ENCODE results near the gene ACTL10.

Gene ACTL10

DNA sequence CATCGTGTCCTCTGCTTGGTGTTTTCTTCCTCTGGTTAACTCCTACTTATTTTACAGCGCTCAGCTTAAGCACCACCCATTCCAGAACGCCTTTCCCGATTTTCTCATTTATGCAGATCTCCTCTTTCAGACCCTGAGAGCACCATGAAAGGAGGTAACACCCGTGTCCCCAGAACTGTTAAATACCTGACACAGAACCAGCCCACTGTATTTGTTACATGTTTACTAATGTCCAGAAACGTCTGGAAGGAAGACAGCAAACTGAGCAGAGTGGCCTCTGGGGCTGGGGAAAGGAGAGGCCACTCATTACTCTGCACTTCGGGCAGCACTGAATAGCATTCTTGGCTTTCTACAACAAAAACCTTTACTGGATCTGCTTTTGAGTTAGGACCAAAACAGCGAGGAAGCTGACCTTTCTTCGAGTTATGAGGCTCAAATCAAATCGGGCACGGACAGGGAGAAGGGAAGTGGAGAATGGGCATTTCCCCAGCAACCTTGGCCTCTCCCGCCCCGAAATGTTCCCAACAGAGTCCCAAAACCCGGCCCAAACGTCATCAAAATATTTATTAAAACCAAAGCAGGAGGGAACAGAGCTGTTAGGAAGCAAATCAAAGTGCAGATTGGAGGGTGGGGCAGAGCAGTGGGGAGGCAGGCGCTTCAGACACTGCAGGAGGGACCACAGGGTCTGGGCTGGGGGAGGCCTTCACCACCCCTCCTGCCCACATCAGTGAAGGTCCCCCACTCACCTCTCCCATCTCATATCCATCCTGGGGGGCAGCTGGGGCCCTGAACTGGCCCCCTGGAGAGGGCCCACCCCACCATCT lies 8.6 kb downstream of the ACTL10 start:
- TF ChIP-seq CTCF (IDR thresholded peaks at IDR 0.05; ENCODE audit: low read depth, low read length, missing control alignments): no peak
- peak overlapping the region; percentile 63 for H3K4me3 ChIP-seq (ENCODE audit: low read depth, low read length)
- in situ Hi-C loops (cut with HindIII; ENCODE audit: low sequenced_read_pairs): no loop called here
- no peak for DNase-seq (ENCODE audit: low read depth)

- in situ Hi-C loops (cut with HindIII; ENCODE audit: low sequenced_read_pairs): no loop called here
- H3K4me3 ChIP-seq (ENCODE audit: low read depth, low read length): no peak overlapping the region
- no peak for TF ChIP-seq CTCF (IDR thresholded peaks at IDR 0.05; ENCODE audit: low read depth, low read length, missing control alignments)
These were observed 9.4 kb downstream of the ACTL10 start for GRCh38 chr20:33676121-33676520.

GRCh38 chr20:33676652-33677645 lies 10.2 kb downstream of the ACTL10 start:
- no peak overlapping the region for H3K4me3 ChIP-seq (ENCODE audit: low read depth, low read length)
- TF ChIP-seq CTCF (IDR thresholded peaks at IDR 0.05; ENCODE audit: low read depth, low read length, missing control alignments): no peak
- in situ Hi-C loops (cut with HindIII; ENCODE audit: low sequenced_read_pairs): no loop called here
- DNase-seq (ENCODE audit: low read depth): no peak

More at GRCh38 chr20:33676121-33676520, 9.4 kb downstream of the ACTL10 start:
- no peak for DNase-seq (ENCODE audit: low read depth)

GRCh38 chr20:33677991-33678702 lies 11.4 kb downstream of the ACTL10 start:
- H3K4me3 ChIP-seq (ENCODE audit: low read depth, low read length): no peak overlapping the region
- in situ Hi-C loops (cut with HindIII; ENCODE audit: low sequenced_read_pairs): no loop called here
- no peak for DNase-seq (ENCODE audit: low read depth)
- TF ChIP-seq CTCF (IDR thresholded peaks at IDR 0.05; ENCODE audit: low read depth, low read length, missing control alignments): no peak

GRCh38 chr20:33679758-33680485 lies 13.2 kb downstream of the ACTL10 start:
- no peak for TF ChIP-seq CTCF (IDR thresholded peaks at IDR 0.05; ENCODE audit: low read depth, low read length, missing control alignments)
- in situ Hi-C loops (cut with HindIII; ENCODE audit: low sequenced_read_pairs): no loop called here
- H3K4me3 ChIP-seq (ENCODE audit: low read depth, low read length): no peak overlapping the region
- DNase-seq (ENCODE audit: low read depth): no peak

All from astrocyte of the cerebellum (primary cell).